Measurements from ENCODE around the gene NLRP13.

DNA sequence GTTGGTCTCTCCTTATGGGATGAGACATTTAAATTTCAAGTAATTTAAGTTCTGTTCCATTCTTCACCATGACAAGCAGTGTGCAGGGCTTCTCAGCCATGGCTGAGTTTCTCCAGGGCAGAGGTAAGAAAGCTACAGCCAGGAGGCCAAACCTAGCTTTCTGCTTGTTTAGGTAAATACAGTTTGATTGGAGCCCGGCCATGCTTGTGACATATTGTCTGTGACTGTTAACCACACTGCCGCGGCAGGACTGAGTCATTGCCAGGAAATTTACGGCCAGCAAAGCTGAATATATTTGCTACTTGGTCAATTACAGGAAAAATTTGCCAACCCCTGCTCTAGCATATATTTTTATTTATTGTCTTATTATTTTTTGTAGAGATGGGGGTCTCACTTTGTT is 26.2 kb upstream of the NLRP13 start:
- TF ChIP-seq, protein P1, sequence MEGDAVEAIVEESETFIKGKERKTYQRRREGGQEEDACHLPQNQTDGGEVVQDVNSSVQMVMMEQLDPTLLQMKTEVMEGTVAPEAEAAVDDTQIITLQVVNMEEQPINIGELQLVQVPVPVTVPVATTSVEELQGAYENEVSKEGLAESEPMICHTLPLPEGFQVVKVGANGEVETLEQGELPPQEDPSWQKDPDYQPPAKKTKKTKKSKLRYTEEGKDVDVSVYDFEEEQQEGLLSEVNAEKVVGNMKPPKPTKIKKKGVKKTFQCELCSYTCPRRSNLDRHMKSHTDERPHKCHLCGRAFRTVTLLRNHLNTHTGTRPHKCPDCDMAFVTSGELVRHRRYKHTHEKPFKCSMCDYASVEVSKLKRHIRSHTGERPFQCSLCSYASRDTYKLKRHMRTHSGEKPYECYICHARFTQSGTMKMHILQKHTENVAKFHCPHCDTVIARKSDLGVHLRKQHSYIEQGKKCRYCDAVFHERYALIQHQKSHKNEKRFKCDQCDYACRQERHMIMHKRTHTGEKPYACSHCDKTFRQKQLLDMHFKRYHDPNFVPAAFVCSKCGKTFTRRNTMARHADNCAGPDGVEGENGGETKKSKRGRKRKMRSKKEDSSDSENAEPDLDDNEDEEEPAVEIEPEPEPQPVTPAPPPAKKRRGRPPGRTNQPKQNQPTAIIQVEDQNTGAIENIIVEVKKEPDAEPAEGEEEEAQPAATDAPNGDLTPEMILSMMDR (IDR thresholded peaks at IDR 0.05) = no peak
- no peak for TF ChIP-seq POLR2AphosphoS5 (IDR thresholded peaks at IDR 0.05; ENCODE audit: insufficient read depth in 1 of 2, low read depth in 1 of 2)

Data from vagina (tissue), 2 donors.